SKM-1 (cell line): Measurements from ENCODE around the gene CHRNA9.

Experiments used
- DNase-seq: peaks from one replicate; lab custom pipeline; 2025; ENCODE audit not compliant: unreplicated experiment; lab: John Stamatoyannopoulos, UW

CHRNA9 gene

DNA sequence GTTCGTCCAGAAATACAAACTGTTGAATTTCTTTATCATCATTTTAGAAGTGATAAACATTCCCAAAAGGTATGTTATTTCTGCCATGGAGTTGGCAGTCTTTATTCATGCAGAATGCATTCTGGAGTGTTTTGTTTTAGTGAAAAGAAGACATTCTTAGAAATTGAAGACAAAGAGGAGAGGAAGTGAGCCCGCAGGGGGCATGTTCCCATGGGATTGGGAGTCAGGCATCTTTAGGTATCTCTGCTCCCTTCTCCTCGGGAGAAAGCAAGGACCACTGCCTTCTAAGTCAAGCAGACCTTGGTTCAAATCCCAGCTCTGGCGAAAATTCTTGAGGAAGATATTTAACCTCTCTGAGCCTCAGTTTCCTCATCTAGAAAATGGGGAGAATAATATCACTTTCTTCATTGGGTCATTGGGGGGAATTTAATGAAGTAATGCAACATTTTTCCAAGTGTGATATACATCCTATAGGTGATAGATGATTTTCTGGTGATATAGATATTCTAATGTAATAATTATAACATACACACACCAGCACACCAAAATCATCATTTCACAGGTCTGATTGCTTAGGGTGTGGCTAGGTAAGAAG is 26.5 kb upstream of the CHRNA9 start:
- no peak for DNase-seq

- DNase-seq: no peak
These were observed 25.8 kb upstream of the CHRNA9 start for GRCh38 chr4:40309250-40309774.

GRCh38 chr4:40310225-40310624 is 24.9 kb upstream of the CHRNA9 start:
- no peak for DNase-seq

GRCh38 chr4:40311811-40312346 is 23.3 kb upstream of the CHRNA9 start:
- DNase-seq: no peak

GRCh38 chr4:40314951-40315350 is 20.2 kb upstream of the CHRNA9 start:
- no peak for DNase-seq

DNA sequence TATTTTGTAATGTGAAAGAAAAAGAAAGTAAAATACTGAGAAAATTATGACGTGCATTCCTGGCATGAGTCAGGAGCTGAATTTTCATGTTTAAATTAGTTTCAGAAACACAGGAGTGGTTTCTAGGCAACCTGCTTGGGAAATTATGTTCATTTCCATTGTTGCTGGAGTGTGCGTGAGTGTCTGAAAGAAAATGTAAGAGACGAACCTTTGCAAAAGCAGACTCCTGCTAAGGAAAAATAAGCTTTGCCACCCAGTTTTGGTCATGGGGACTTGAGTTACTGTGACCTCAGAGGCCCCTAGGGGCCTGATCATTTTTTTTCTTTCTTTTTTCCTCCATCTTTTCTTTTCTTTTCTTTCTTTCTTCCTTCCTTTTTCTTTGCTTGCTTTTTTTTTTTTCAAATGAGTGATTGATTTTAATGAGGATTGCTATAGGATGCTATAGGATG is 18.8 kb upstream of the CHRNA9 start:
- no peak for DNase-seq

- no peak for DNase-seq
These were observed 18.1 kb upstream of the CHRNA9 start for GRCh38 chr4:40316782-40317635.

- no peak for DNase-seq
These were observed 17.0 kb upstream of the CHRNA9 start for GRCh38 chr4:40317916-40318658.

DNA sequence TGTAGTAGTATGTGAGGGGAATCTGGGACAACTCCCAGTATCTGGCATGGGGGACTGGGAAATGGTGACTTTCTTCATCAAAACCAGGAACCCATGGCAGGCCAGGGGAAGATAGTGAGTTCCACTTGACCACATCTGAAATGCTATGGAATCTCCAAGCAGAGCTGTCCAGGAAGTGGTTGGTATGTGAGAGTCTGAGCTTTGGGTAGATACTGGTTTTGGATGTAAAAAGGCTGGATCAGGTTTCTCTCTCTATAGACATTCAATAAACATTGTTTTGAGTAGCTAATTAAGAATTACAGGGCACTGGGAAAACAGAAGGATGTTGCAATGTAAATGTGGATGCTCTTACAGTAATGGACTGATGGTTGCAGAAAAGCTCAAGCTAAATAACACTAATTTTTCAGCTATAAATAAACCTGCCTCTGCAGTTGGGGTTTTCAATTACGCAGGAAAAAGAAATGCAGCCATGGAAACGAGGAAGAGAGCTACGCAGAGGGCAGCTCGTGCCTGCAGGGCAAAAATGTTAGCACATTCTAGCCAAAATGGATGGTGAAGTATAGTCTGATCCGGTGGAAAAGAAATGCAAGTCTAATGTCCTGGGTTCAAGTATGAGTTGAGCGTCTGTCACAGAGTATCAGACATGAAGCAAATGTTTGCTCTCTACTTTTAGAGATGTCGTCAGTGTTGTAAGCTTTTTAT is 13.4 kb upstream of the CHRNA9 start:
- DNase-seq: no peak

DNA sequence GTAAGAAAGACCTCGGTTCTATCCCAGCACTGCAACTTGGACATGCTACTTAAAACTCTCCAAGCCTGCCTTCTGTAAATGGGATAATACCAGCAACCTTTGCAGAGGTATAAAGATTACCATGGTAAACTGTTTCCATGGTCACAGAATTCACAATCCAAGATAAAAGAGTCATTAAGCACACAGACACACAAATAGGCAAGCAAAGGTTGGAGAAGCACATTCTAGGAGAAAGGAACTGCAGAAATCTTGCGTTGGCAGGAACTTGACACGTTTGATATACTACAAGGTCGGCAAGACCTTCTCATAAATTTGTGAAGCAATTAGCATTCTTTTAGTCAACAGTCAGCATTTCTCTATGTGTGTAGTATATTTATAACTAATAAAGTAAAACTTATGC is 12.3 kb upstream of the CHRNA9 start:
- DNase-seq: no peak

GRCh38 chr4:40323866-40324265 is 11.3 kb upstream of the CHRNA9 start:
- no peak for DNase-seq

DNA sequence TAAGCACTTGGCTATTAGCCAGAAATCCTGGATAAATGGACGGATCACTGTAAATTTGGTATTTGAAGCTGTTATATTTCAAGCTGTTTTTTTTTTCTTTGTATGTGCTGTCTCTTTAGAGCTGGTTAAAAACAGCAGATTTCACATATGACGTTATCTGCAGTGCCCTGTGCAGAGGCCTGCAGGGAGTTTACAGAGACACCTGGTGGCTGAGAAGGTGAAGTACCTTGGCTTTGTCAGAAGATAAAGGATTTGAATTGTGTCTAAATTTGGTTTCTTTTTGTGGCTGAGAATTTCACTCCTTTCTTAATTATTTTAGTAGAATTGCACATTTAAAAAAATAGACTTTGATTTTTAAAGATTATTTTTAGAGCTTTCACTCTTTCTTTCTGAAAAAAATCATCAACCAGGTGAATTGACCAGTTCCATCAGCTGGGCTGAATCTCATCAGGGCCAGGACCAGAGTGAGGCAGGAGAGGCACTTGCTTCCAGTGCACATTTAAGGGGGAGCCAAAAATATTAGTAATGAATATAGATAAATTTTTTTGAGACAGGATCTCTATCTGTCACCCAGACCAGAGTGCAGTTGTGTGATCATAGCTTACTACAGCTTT is 9.6 kb upstream of the CHRNA9 start:
- DNase-seq: peak; percentile 80

- peak; percentile 91 for DNase-seq
These were observed 7.8 kb upstream of the CHRNA9 start for GRCh38 chr4:40327340-40327739.

- no peak for DNase-seq
These were observed 6.8 kb upstream of the CHRNA9 start for GRCh38 chr4:40328383-40328782.

GRCh38 chr4:40329805-40330204 is 5.3 kb upstream of the CHRNA9 start:
- DNase-seq: no peak

- DNase-seq: no peak
These were observed 4.6 kb upstream of the CHRNA9 start for GRCh38 chr4:40330536-40330935.

GRCh38 chr4:40331101-40331745 is 3.9 kb upstream of the CHRNA9 start:
- no peak for DNase-seq

GRCh38 chr4:40331961-40332360 is 3.2 kb upstream of the CHRNA9 start:
- DNase-seq: no peak

DNA sequence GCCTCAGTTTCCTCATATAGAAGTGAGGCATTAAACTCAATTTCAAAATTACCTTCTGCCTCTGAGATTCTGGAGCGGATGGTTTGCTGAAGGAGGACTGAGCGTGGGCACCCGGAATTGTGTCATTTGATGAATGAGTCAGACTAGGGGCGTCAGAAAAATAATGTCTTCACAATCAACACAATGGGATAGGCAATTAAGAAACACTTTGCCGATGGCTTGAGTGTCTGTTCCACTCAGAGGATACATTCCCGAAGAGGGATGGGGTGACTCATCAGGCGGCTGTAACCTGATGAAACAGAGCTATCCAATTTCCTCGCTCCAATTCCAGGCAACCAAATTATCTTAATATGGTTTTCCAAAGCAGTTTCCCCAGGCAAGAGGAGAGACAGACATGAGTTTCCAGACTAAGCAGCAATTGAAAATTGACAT is 1.2 kb upstream of the CHRNA9 start:
- DNase-seq: no peak

- no peak for DNase-seq
These were observed 377 bp downstream of the CHRNA9 start for GRCh38 chr4:40335525-40335894.
